GM10248 (cell line): Measurements from ENCODE around the gene SAT2.
"Not testable (repeated sequence)": the region's sequence is repeated elsewhere in the genome, so short reads cannot be mapped to it uniquely, and the experiment has no call there.

Experiments
- CTCF ChIA-PET: fragments of 300-600 bp; sonication (Branson Sonifier 250); formaldehyde crosslinking; extraction: SDS; loops from one replicate; lab custom pipeline; 2021; ENCODE audit warnings: antibody characterized with exemption; lab: Yijun Ruan, JAX
- POLR2A ChIA-PET: fragments of 350-650 bp; sonication (Branson Sonifier 250); formaldehyde crosslinking; extraction: SDS; loops from one replicate; lab custom pipeline; 2020; ENCODE audit warnings: antibody characterized with exemption; lab: Yijun Ruan, JAX
- DNase-seq: peaks from one replicate; pipeline ENCODE4 v3.0.0; 2012; ENCODE audit errors: extremely low spot score
- TF ChIP-seq, protein P1 (sequence below): IDR thresholded peaks from 2 replicates; pipeline ENCODE4 v1.5.1; 2012; ENCODE audit warnings: mild to moderate bottlenecking, low read depth; ENCODE audit errors: extremely low read depth, missing control alignments, control extremely low read depth

The SAT2 gene

DNA sequence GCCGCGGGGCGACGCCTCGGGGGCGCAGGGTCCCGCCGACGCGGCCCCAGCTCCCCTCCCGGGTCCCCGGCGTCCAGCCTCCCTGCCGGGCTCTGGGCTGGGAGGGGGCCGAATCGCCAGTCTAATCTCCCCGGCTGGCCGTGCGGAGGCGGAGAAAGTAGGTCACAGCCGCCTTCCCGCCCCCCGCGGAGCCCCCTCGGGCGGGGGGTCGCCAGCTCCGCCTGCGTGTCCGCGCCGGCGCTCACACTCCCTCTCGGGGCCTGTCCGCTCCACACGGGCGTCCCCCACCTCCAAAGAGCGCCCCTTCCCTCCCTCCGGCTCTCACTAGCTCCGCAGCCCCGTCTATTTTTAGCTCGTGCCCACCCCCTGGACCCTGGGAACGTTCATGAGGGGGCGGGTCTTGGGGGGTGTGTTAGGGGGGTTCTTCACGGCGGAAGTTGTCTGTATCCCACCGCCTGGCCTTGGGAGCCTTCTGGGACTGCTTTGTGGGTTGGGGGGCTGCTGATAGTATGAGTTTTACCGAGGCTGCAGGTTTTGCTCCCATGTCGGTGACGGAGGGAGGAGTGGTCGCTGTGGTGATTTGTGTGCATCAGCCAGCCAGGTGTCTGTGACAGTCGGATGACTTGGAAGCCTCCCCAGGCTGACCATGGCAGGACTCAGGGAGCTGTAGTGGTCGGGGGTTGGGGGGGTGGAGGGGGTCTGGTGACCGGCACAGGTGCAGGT lies 24.2 kb upstream of the SAT2 start:
- ChIA-PET CTCF (interaction anchor here (1.3 to 3.0 kb wide), 3 partner anchors 19 to 36 kb away, joined by 4 to 25 read pairs (median 19); partner anchors contain the start of genes TP53 and WRAP53), POLR2A (interaction anchor here (0.5 to 1.4 kb wide), 5 partner anchors 9 to 35 kb away, joined by 3 to 12 read pairs (median 3); partner anchors contain the start of gene TP53)
- DNase-seq, result no peak
- TF ChIP-seq, protein P1, sequence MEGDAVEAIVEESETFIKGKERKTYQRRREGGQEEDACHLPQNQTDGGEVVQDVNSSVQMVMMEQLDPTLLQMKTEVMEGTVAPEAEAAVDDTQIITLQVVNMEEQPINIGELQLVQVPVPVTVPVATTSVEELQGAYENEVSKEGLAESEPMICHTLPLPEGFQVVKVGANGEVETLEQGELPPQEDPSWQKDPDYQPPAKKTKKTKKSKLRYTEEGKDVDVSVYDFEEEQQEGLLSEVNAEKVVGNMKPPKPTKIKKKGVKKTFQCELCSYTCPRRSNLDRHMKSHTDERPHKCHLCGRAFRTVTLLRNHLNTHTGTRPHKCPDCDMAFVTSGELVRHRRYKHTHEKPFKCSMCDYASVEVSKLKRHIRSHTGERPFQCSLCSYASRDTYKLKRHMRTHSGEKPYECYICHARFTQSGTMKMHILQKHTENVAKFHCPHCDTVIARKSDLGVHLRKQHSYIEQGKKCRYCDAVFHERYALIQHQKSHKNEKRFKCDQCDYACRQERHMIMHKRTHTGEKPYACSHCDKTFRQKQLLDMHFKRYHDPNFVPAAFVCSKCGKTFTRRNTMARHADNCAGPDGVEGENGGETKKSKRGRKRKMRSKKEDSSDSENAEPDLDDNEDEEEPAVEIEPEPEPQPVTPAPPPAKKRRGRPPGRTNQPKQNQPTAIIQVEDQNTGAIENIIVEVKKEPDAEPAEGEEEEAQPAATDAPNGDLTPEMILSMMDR, result no peak

DNA sequence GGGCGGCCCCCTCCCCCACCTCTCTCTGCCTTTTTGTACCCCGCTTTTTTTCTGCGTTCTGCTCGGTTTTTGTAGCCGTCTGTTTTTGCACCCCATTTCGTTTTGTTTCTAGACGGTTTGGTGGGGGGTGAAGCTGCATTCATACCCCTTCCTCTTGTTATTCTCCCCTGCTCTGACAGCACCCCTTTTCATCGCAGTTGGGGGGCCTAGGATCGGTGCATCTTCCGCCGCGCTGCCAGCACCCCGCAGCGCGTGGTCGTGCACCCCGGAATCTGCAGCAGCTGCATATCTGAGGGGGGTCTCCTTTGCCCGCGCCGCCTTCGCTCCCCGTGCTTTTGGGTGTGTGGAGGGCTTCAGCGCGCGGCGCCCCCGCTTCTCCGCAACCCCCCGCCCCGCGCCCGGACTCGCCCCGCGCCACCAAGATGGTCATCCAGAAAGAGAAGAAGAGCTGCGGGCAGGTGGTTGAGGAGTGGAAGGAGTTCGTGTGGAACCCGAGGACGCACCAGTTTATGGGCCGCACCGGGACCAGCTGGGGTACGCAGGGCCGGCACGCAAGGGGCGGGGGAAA lies 23.6 kb upstream of the SAT2 start:
- ChIA-PET POLR2A (interaction anchor here (0.6 to 1.4 kb wide), 10 partner anchors 8 to 36 kb away, joined by 3 to 18 read pairs (median 4); partner anchors contain the start of genes SAT2 and TP53), CTCF (interaction anchor here (0.8 to 3.0 kb wide), 5 partner anchors 9 to 90 kb away, joined by 3 to 25 read pairs (median 4); partner anchors contain the start of genes SENP3, TP53 and WRAP53)
- no peak for DNase-seq
- TF ChIP-seq, protein P1, result no peak

DNA sequence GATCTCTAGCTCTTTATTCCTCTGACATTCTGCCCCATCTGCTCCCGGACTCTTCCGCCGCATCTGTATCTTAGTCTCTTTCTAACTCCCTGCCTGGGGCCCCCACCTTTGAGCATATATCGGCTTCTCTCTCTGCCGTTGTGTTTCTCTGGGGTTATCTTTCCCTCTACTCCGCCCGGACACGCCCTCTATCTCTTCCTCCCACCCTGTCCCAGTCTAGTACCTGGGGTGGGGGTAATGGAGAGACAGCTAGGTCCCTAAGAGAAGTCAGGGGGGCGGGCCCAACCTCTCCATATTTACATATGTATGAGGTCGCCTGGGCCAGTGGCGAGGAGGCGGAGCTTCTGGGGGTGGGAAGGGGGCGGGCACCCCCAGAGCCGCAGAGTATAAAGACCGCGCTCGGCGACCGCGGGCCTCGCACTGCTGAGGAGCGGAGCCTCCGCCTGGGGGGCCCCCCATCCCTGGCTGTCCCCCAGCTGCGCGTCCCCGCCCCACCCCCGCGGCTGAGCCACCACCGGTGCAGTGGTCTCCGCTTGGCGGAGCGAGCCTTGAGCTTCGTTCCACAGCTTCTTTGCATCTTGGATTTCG lies 23.0 kb upstream of the SAT2 start, which contains the start of gene ATP1B2:
Gene ATP1B2, plus strand, starts transcription at position 418 of the 588 bp plus-strand sequence. CDS start 593 bp downstream, outside the sequence.
- POLR2A ChIA-PET, result interaction anchor here (0.6 to 1.4 kb wide), 17 partner anchors 8 to 647 kb away, joined by 3 to 18 read pairs (median 4); partner anchors contain the start of genes SAT2 and TP53
- TF ChIP-seq, protein P1, result no peak
- peak; percentile 83 for DNase-seq
- CTCF ChIA-PET, result interaction anchor here (0.8 to 3.0 kb wide), 5 partner anchors 9 to 90 kb away, joined by 3 to 25 read pairs (median 4); partner anchors contain the start of genes SENP3, TP53 and WRAP53

DNA sequence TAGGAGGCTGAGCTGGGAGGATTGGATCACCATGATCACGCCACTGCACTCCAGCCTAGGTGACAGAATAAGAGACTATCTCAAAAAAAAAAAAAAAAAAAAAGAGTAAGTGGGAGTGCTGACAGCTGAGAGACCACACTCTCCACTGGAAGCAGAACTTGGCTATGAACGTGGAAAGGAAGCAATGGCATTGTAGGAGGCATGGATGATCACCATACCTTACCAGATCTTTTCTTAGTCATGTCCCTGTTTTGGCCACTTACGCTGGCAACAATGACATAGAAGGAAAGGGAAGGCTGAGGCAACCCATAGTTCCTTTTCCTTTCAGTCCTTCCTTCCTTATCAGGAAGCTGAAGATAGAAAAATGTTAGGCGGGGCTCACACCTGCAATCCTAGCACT lies 19.4 kb upstream of the SAT2 start:
- ChIA-PET CTCF (interaction anchor here (1.3 kb wide), 1 partner anchor 41 kb away, joined by 4 read pairs; the partner anchor contains the start of genes TP53 and WRAP53), POLR2A (no interaction called here)
- TF ChIP-seq, protein P1, result no peak
- DNase-seq, result no peak

DNA sequence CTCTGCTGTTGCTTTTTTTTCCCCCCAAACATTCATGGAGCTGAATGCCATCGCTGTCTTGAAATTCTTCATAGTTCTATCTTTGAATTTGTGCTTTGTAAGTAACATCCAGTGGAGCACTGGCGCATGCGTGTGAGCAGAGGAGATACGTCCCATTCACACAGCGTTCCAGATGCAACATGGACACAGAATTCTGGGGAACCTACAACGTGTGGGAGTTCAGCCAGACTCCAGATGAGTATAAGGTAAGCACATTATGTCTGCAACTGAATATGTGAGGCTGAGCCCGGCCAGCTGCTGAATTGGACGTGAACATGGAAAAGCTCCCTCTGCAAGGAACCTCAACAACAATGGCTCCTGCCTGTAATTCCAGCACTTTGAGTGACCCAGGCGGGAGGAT lies 18.8 kb upstream of the SAT2 start:
- no peak for DNase-seq
- TF ChIP-seq, protein P1, result no peak
- CTCF ChIA-PET, result interaction anchor here (1.2 to 1.3 kb wide), 2 partner anchors 14 to 41 kb away, joined by 3 to 4 read pairs; partner anchors contain the start of genes TP53 and WRAP53
- POLR2A ChIA-PET, result no interaction called here

DNA sequence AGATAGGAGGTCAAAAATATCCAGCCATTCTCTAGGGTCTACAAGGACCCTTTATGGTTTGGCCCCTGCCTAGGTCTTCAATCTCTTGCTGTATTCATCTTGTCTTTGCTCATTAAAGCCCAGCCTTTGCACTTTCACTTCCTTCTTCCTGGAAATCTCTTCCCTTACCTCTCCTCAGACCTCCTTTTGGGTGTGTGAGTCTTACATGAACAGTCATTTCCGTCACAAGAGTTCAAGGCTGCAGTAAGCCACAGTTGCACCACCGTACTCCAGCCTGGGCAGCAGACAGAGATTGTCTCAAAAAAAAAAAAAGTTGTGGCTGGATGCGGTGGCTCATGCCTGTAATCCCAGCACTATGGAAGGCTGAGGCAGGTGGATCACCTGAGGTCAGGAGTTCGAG lies 17.2 kb upstream of the SAT2 start:
- TF ChIP-seq, protein P1, result no peak
- POLR2A ChIA-PET, result no interaction called here
- CTCF ChIA-PET, result interaction anchor here (4.5 kb wide), 1 partner anchor 12 kb away, joined by 37 read pairs; the partner anchor contains the start of gene SHBG
- DNase-seq, result no peak

DNA sequence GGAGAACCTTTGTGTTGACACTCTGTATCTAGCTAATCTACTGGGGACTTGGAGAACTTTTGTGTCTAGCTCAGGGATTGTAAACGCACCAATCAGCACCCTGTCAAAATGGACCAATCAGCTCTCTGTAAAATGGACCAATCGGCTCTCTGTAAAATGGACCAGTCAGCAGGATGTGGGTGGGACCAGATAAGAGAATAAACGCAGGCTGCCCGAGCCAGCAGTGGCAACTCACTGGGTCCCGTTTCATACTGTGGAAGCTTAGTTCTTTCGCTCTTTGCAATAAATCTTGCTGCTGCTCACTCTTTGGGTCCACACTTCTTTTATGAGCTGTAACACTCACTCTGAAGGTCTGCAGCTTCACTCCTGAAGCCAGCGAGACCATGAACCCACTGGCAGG lies 14.0 kb upstream of the SAT2 start:
- CTCF ChIA-PET, result interaction anchor here (0.9 to 4.5 kb wide), 5 partner anchors 9 to 46 kb away, joined by 3 to 37 read pairs (median 5); partner anchors contain the start of genes ATP1B2, SHBG and TP53
- POLR2A ChIA-PET, result interaction anchor here (0.8 to 1.4 kb wide), 2 partner anchors 9 to 10 kb away, joined by 3 read pairs; partner anchors contain the start of gene ATP1B2
- not testable (repeated sequence) for DNase-seq
